ENCODE data around the gene SMYD4. TPM values are rescaled to one million over a fixed set of nuclear protein-coding genes. Genes with fewer than 3 reads are reported as not detected.
"Not testable (repeated sequence)": the region's sequence is repeated elsewhere in the genome, so short reads cannot be mapped to it uniquely, and the experiment has no call there.

Gene SMYD4
- total and polyA plus RNA-seq, 12 donors = 5.1 to 20.2 (median 14.6) TPM

- intact Hi-C loops (cut with DNase I) = no loop called here
- Histone ChIP-seq H3K9me3 (replicated peaks in 1 of 3) (no peaks in the 10 kb centered on the region), H3K4me3 (no peak overlapping the region), H3K27me3 (no peaks in the 10 kb centered on the region), H3K27ac (no peak overlapping the region), H3K4me1 (replicated peaks in 1 of 2) (peaks cover 0 to 15% of the 10 kb centered on the region in 2 donors), H3K36me3 (replicated peaks in 1 of 2) (no peaks in the 10 kb centered on the region)
- TF ChIP-seq POLR2A (IDR thresholded peaks at IDR 0.05) (no peak), CTCF (IDR thresholded peaks at IDR 0.05) (no peak)
- DNase-seq = no peak
- WGBS, 4 donors = 42 to 55% (median 47%) methylated on average over 9 to 21 of the region's 21 CpGs
Measured at GRCh38 chr17:1769822-1770477, 59.8 kb downstream of the SMYD4 start.

- WGBS, 4 donors = 80 to 87% (median 85%) methylated on average over 8 to 12 of the region's 12 CpGs
Measured at GRCh38 chr17:1767358-1767757, 62.3 kb downstream of the SMYD4 start.

GRCh38 chr17:1766382-1767135 is 63.1 kb downstream of the SMYD4 start:
- 76 to 86% (median 77%) methylated on average over 20 to 21 of the region's 21 CpGs for WGBS, 4 donors
- no peak for DNase-seq
- H3K27ac ChIP-seq = peak overlapping the region in 1 of 5 donors; percentile 40
- intact Hi-C loops (cut with DNase I) = no loop called here
- H3K27me3 ChIP-seq = no peaks in the 10 kb centered on the region
- H3K9me3 ChIP-seq (replicated peaks in 1 of 3) = no peaks in the 10 kb centered on the region
- no peak overlapping the region for H3K4me3 ChIP-seq
- H3K4me1 ChIP-seq (replicated peaks in 1 of 2) = peaks cover 0 to 20% of the 10 kb centered on the region in 2 donors
- TF ChIP-seq CTCF (IDR thresholded peaks at IDR 0.05) (no peak), POLR2A (IDR thresholded peaks at IDR 0.05) (no peak)
- no peaks in the 10 kb centered on the region for H3K36me3 ChIP-seq (replicated peaks in 1 of 2)

More at GRCh38 chr17:1767358-1767757, 62.3 kb downstream of the SMYD4 start:
- no peak for DNase-seq
- no peak overlapping the region for H3K27ac ChIP-seq
- peaks cover 0 to 20% of the 10 kb centered on the region in 2 donors for H3K4me1 ChIP-seq (replicated peaks in 1 of 2)
- no peaks in the 10 kb centered on the region for H3K9me3 ChIP-seq (replicated peaks in 1 of 3)
- H3K36me3 ChIP-seq (replicated peaks in 1 of 2) = no peaks in the 10 kb centered on the region
- intact Hi-C loops (cut with DNase I) = no loop called here
- TF ChIP-seq CTCF (IDR thresholded peaks at IDR 0.05) = no peak
- no peak for TF ChIP-seq POLR2A (IDR thresholded peaks at IDR 0.05)
- no peaks in the 10 kb centered on the region for H3K27me3 ChIP-seq
- H3K4me3 ChIP-seq = no peak overlapping the region

DNA sequence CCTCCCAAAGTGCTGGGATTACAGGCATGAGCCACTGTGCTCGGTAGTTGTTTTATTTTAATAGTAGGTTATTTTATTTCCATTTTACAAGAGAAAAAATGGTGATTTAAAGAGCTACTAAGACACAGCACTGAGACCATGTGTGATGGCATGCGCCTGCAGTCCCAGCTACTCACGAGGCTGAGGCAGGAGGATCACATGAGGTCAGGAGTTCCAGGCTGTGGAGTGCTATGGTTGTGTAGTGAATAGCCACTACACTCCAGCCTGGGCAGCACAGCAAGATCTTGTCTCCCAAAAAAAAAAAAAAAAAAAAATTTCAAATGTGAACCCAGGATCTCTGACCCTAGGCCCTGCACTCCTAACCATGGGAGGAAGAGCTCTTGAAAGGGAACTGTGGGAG is 64.1 kb downstream of the SMYD4 start:
- DNase-seq = no peak
- Histone ChIP-seq H3K27ac (no peak overlapping the region), H3K27me3 (no peaks in the 10 kb centered on the region), H3K9me3 (replicated peaks in 1 of 3) (no peaks in the 10 kb centered on the region), H3K36me3 (replicated peaks in 1 of 2) (no peaks in the 10 kb centered on the region), H3K4me1 (replicated peaks in 1 of 2) (peaks cover 0 to 20% of the 10 kb centered on the region in 2 donors), H3K4me3 (no peak overlapping the region)
- intact Hi-C loops (cut with DNase I) = no loop called here
- WGBS, 4 donors = 74 to 84% (median 79%) methylated on average over 3 of the region's 3 CpGs
- TF ChIP-seq CTCF (IDR thresholded peaks at IDR 0.05) = no peak
- no peak for TF ChIP-seq POLR2A (IDR thresholded peaks at IDR 0.05)

- H3K9me3 ChIP-seq (replicated peaks in 1 of 3); DNase-seq; H3K36me3 ChIP-seq (replicated peaks in 1 of 2); H3K4me3 ChIP-seq; intact Hi-C loops (cut with DNase I); H3K27me3 ChIP-seq: not testable (repeated sequence)
- peak overlapping the region in 2 of 5 donors; percentile 79 to 83 for H3K27ac ChIP-seq
- peaks cover 0 to 20% of the 10 kb centered on the region in 2 donors for H3K4me1 ChIP-seq (replicated peaks in 1 of 2)
- WGBS, 4 donors = 81 to 87% (median 85%) methylated on average over 5 to 7 of the region's 7 CpGs
Measured at GRCh38 chr17:1764705-1765104, 65.0 kb downstream of the SMYD4 start.

All from adrenal gland (tissue), 12 donors.